NCI-H128 (cell line): ENCODE data around the gene U2AF2.

ENCODE experiments used
- DNase-seq: peaks from one replicate; lab custom pipeline; 2025; ENCODE audit not compliant: unreplicated experiment; lab: John Stamatoyannopoulos, UW

Gene U2AF2

DNA sequence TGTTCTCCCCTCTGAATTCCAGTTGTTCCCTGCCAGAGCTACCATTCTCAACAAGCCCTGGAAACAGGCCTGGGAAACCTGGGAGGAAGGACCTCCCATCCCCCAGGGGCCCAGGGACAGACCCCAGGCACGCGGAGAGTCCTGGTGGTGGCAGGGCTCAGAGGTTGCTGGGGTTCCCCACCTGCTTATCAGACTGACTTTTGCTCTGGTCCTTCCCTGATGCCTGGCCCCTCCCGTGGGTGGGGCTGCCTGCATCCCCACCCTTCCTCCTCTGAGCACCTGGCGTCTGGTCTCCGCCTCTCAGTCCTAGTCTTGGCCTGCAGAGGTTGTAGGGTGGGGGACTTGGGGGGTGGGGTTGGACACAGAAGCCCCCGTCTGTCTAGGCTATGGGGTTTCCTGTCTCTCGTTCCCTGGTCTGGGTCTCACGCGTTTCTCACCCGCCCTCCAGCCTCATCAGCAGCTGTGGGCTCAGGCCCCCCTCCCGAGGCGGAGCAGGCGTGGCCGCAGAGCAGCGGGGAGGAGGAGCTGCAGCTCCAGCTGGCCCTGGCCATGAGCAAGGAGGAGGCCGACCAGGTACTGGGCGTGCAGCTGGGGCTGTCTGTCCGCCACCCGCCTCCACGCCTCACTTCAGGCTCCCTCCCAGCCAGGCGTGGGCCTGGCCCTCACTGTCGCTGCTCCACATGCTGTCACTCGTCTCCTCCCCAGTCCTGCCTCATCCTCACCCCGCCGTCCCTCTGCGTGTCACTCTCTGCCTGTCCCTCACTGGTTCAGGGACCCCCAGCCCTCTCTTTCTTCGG is 33.8 kb downstream of the U2AF2 start:
- DNase-seq: no peak

- no peak for DNase-seq
Measured at GRCh38 chr19:55689411-55690108, 34.7 kb downstream of the U2AF2 start.

DNA sequence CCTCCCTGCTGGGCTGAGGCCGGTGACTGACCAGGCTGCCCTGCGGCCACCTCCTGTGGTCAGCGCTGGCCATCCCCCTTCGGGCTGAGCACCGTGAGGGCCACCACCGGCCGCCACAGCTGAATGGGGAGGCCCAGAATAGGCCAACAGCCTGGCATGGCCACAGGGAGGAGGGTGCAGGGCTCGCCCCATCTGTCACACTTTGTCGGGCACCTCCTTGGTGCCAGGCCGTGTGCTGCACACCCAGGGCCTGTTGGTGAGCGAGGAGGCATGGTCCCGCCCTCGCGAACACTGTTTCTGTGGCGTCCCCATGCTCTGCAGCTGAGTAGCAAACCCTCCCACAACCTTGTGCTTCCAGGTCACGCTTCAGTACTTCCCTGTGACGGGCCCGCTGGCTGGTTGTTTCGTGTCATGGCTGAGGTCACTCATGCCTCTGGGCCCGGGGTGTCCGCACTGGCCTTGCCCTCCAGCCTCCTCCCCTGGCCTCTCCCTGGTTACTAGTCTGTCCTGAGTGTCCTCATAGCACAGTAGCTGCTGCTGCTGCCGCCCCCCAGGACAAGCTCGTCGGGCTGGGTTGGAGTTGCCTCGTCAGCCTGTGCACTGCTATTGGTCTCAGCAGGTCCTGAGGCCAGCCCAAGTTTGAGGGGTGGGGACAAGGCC is 35.4 kb downstream of the U2AF2 start:
- DNase-seq: no peak

DNA sequence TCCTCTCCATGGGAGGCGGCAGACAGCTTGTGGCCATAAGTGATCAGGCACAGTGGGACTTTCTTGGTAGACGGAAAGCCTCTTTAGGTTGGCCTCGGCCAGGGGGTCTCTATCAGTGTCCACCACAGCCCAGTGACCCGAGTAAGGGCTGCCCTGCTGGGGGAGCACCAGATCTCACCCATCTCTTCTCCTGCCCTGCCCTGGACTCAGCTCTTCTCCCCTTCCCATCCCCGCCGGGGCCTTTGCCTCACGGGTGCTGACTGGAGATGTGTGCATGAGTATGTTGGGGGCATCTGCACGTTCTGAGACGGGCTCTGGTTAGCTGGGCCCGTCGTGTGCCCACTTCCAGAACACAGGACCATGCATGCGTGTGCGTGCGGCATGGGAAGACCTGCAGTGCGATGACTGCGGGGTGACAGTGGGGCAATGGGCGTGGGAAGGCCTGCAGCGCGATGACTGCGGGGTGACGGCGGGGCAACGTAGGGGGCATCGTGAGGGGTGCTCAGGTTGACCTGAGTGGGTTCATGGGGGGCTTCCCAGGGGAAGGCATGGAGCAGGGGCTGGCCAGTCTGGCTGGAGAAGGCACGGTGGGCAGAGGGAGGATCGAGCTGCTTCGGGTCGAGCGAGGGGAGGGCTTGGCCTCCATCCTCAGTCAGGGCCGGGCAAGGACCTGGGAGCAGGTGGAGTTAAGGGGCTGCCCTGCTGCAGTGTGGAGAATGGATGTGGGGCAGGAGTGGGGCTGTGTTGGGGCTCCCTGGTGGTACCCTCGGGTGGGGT is 36.1 kb downstream of the U2AF2 start:
- no peak for DNase-seq

DNA sequence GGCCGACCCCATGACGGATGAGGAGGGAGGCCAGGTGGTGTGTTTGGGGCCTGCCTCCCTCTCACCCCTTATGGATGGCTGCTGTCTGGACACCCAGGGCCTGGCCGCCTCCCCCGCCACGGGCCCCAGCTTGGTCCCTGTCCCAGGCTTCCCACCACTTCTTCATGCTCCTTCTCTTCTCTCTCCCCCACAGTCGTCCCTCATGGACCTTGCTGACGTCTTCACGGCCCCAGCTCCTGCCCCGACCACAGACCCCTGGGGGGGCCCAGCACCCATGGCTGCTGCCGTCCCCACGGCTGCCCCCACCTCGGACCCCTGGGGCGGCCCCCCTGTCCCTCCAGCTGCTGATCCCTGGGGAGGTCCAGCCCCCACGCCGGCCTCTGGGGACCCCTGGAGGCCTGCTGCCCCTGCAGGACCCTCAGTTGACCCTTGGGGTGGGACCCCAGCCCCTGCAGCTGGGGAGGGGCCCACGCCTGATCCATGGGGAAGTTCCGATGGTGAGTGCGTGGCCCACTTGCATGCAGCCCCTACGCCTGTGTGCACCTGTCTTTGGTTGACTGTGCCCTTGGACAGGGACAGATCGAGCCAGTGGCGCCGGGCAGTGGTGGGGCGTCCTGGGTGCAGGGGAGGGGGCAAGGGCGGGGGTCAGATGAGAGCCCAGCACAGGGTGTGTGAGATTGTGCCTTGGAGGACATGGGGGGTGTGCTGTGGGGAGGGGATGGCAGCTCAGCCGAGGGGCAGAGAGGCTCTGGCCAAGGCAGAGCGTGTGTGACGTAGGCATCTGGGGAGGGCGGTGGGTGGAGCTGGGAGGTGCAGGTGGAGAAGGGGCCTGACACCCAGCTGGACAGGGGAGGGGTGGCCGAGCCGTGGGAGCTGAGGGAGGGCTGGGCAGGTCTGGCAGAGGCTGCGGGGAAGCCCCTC is 37.0 kb downstream of the U2AF2 start:
- no peak for DNase-seq

- DNase-seq: no peak
Measured at GRCh38 chr19:55692681-55693081, 37.8 kb downstream of the U2AF2 start.

DNA sequence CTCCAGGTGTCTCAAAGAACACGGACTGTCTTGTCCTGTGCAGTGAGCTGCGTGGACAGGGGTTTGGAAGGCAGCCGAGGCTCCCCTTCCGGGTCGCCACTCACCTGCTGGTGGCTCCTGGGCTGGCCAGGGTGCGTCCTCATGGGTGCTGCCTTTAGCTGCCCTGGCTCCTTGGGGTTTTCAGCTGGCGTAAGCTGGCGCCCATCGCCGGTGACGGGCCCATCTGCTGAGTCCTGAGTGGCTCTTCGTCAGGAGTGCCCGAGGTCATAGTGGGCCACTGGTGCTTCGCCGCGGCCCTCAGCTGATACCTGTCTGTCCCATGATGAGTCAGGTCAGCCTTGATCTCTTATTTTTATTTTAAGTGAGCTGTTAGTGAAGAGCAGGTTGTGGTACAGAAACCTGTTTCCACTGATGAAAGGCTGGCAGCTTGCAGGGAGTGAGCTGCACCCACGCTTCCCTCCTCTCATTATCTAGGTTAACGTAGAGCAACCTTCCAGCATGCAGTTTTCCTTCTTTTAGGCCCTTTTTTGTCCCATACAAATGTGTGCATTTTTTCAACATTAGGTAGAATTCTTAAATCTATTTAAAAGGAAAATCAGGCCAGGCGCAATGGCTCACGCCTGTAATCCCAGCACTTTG is 38.6 kb downstream of the U2AF2 start:
- DNase-seq: no peak

DNA sequence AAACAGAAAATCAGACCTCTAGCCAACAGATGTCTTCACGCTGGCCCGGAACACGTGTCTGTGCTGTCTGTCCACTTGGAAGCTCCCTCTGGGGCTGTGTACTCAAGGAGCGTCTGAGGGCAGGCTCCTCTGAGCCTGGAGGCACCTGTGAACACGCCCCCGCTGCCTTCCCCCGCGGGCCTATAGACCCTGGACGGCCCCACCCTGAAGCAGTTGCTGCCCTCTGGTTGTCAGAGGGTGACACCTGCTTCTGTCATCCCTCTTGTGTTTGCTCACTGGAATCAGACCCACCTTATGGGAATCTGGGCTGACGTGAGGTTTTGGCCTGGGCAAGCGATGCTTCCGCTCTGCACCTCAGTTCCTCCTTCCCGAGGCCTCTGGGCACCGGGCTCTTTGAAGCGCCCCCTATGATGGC is 39.4 kb downstream of the U2AF2 start:
- DNase-seq: no peak

DNA sequence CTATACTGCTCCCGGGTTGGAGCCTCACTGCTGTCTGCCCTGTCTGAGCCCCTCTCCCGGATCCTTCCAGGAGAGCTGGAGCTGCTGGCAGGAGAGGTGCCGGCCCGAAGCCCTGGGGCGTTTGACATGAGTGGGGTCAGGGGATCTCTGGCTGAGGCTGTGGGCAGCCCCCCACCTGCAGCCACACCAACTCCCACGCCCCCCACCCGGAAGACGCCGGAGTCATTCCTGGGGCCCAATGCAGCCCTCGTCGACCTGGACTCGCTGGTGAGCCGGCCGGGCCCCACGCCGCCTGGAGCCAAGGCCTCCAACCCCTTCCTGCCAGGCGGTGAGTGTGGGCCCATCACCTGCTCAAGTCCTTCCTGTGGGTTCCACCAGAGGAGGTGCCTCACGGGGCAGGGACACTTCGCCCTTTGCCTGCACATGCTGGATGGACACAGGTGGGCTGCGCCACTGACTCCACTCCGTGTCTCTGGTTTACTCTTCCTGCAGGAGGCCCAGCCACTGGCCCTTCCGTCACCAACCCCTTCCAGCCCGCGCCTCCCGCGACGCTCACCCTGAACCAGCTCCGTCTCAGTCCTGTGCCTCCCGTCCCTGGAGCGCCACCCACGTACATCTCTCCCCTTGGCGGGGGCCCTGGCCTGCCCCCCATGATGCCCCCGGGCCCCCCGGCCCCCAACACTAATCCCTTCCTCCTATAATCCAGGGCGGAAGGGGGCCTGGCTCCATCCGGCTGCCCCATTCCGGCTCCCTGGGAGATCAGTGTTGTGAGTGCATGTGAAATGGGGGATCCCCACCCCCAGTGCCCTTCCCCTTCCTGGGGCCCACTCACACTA is 40.0 kb downstream of the U2AF2 start:
- no peak for DNase-seq

DNA sequence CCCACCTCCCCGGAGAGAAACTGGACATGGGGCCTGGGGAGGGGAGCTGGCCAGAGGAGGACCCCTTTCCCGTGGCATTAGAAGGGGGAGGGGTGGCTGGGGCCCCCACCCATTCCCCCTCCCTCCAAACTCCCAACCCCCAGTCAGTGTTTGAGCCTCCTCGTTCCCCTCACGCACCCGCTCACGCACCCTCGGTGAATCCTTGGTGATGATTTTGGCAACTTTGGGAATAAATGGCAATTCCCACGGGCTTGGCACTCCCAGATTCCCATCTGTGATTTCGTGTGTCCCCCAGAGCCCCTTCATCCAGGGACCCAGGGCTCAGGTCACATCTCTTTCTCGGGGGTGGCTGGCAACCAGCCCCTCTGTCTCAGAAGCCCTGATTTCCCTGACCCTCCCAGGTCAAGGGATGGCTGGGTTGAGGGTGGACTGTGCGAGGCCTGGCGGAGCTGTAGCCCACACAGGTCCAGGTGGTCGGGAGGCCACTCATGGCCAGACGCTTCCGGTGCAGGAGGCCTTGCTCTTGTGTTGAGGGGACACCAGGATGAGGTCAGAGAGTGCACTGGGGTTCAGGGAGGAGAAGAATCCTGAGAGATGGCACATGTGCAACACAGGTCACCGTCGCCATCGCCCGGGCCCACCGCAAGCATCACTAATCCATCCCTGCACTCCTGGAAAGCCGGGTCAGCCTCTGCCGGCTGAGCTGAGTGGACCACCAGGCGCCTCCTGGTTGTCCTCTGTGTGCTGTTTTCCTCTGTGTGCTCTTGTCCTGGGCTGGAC is 40.9 kb downstream of the U2AF2 start:
- DNase-seq: no peak

DNA sequence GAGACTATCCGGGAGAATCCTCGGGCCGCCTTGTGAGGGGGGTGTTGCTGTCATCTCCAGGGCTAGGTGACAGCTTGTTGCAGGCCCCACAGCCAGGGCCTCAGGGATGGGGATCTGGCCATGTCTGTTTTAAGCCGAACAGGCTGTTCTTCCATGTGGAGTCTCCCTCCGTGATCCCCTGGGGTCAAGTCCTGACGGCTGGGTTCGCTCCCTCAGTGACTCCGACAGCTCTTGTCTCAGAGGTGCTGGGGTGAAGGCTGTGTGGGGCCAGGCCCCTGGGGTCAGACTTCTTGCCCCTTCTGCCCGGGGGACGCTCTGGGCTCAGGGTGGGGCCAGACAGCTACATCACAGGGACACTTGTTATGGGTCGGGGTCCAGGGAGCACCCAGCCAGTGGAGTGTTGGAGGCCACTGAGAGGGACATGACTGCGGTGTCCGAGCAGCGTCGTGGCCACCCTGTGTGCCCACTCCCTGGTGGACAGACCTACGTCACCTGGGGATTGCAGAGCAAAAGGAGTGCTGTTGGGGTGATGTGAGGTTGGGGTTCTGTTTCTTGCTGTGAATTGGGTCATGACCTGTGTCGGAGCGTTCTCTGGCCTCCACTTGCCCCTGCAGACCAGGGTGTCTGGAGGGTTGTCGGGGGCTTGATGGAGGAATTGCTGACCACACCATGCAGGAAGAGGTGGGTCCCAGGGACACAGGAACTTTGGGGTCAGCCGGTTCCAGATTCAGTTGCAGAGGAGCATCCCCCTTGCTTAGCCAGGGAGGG is 41.6 kb downstream of the U2AF2 start:
- DNase-seq: no peak

- DNase-seq: no peak
Measured at GRCh38 chr19:55697069-55697440, 42.2 kb downstream of the U2AF2 start.

DNA sequence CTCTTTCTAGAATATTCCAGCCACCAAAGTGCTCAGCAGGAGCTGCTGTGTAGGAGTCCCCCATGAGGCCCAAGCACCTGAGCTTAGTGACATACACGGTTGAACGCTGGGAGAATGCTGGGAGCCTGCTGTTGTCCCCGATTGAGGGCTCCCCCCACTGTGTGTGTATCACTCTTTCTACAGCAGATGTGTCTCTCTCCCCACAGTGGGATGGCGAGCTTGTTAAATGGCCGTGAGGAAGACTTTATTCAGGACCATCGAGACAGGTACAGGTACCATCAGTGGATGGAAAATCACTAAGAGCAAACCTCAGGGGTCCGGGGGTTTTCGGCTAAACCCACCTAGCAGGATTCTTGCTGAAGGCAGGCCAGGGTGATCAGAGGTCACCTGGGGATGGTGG is 42.9 kb downstream of the U2AF2 start:
- DNase-seq: no peak

- DNase-seq: no peak
Measured at GRCh38 chr19:55698256-55698655, 43.4 kb downstream of the U2AF2 start.

GRCh38 chr19:55699221-55699620 is 44.4 kb downstream of the U2AF2 start:
- DNase-seq: no peak

- no peak for DNase-seq
Measured at GRCh38 chr19:55700813-55701212, 46.0 kb downstream of the U2AF2 start.

DNA sequence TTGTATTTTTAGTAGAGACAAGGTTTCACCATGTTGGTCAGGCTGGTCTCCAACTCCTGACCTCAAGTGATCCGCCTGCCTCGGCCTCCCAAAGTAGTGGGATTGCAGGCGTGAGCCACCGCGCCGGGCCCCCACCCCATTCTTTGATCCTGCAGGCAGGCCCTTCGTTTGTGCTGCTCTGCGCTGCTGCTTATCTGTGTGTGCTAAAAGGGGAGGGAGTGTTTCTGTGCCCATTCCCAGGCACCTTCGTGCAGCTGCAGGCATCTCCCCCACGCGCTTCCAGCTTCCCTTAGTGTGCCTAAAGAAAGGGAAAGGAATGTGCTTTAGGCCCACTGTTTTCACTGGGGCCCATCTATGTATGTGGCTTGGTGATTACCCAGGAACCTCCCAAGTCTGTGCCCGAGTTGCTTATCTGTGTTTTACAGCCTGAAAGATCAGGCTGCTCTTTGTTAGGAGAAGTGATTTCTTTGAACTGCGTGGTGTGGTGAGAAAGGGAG is 47.3 kb downstream of the U2AF2 start:
- DNase-seq: no peak
